PC-9 (cell line): Measurements from ENCODE around the gene GANC.

Experiments
- CTCF ChIP-seq: fragments of 200-600 bp; sonication (generic); conservative IDR thresholded peaks from 2 replicates; pipeline ENCODE4 v1.6.1; 2017; ENCODE audit warnings: mixed run types, antibody characterized with exemption, mild to moderate bottlenecking, moderate library complexity
- EZH2 ChIP-seq: fragments of 200-600 bp; sonication (generic); IDR thresholded peaks from 2 replicates; pipeline ENCODE4 v1.8.0; 2017; ENCODE audit warnings: antibody characterized with exemption, low read depth

- no peak for TF ChIP-seq CTCF
- no peak for TF ChIP-seq EZH2
These were observed 14.9 kb downstream of the GANC start for GRCh38 chr15:42287931-42288330.
